H1 (cell line): Measurements from ENCODE around the gene CD4. TPM values are rescaled to one million over a fixed set of nuclear protein-coding genes. Genes with fewer than 3 reads are reported as not detected.

Experiments used
- CTCF ChIA-PET: fragments of 300-600 bp; sonication (Branson Sonifier 250); formaldehyde crosslinking; loops from one replicate; lab custom pipeline; 2021; ENCODE audit not compliant: partially characterized antibody; lab: Charles Lee
- POLR2A ChIA-PET: fragments of 300-600 bp; sonication (Branson Sonifier 250); formaldehyde crosslinking; loops from one replicate; lab custom pipeline; 2021; ENCODE audit warnings: inconsistent platforms; ENCODE audit not compliant: partially characterized antibody; lab: Charles Lee
- DNase-seq, 2 experiments: peaks; one replicate each; pipeline versions ENCODE4 v3.0.0 to v3.0.0-alpha.2; 2010 to 2022; ENCODE audit warnings: low spot score in 2 of 2, low read depth in 1 of 2, mixed read lengths in 1 of 2
- FAIRE-seq: peaks from 2 replicates; lab custom pipeline; 2011; peaks lifted over from hg19 to GRCh38; lab: Jason Lieb, UNC
- H2AFZ ChIP-seq: 2 replicates; pipeline ENCODE4 v1.8.1; 2012; ENCODE audit warnings: low read length, inconsistent platforms
- H2AK5ac ChIP-seq: 2 replicates; pipeline ENCODE4 v1.6.1; 2013; ENCODE audit warnings: low read depth, low read length
- H2BK120ac ChIP-seq: replicated peaks from 2 replicates; pipeline ENCODE3; 2013; ENCODE audit warnings: low read depth, low read length, inconsistent platforms
- H2BK12ac ChIP-seq: 2 replicates; pipeline ENCODE4 v1.6.1; 2013; ENCODE audit warnings: low read depth, low read length
- H2BK15ac ChIP-seq: 2 replicates; pipeline ENCODE4 v1.6.1; 2013; ENCODE audit warnings: low read length
- H2BK20ac ChIP-seq: 2 replicates; pipeline ENCODE4 v1.6.1; 2013; ENCODE audit warnings: low read length
- H2BK5ac ChIP-seq: 2 replicates; pipeline ENCODE4 v1.6.1; 2013; ENCODE audit warnings: low read depth, low read length
- H3K14ac ChIP-seq: 2 replicates; pipeline ENCODE4 v1.6.1; 2013; ENCODE audit warnings: inconsistent platforms; ENCODE audit not compliant: insufficient read length
- H3K18ac ChIP-seq: 2 replicates; pipeline ENCODE4 v1.6.1; 2013; ENCODE audit warnings: low read length; ENCODE audit errors: extremely low read depth
- H3K23ac ChIP-seq: 2 replicates; pipeline ENCODE4 v1.6.1; 2013; ENCODE audit warnings: inconsistent platforms; ENCODE audit not compliant: insufficient read length
- H3K23me2 ChIP-seq: 2 replicates; pipeline ENCODE4 v1.6.1; 2013; ENCODE audit warnings: low read depth, low read length
- H3K27ac ChIP-seq: 2 replicates; pipeline ENCODE4 v1.6.1; 2011; ENCODE audit warnings: low read depth, low read length, inconsistent platforms
- H3K27me3 ChIP-seq, 4 experiments: replicated peaks in 1 of 4; 1 replicate in 1 of 4; 2 replicates in 3 of 4; pipeline versions ENCODE4 v1.6.1 to v1.8.1; 2011 to 2013; ENCODE audit warnings: low read length in 3 of 4, mild to moderate bottlenecking in 3 of 4, inconsistent platforms in 2 of 4, mixed read lengths in 2 of 4, moderate library complexity in 1 of 4; ENCODE audit not compliant: control insufficient read depth in 3 of 4, insufficient read depth in 3 of 4; ENCODE audit errors: extremely low read depth in 1 of 4
- H3K36me3 ChIP-seq, 4 experiments: 2 replicates each; pipeline versions ENCODE4 v1.6.1 to v1.8.1; 2011 to 2013; ENCODE audit warnings: mild to moderate bottlenecking in 4 of 4, low read length in 3 of 4, moderate library complexity in 2 of 4, control low read depth in 1 of 4, inconsistent platforms in 1 of 4; ENCODE audit not compliant: insufficient read depth in 4 of 4, control insufficient read depth in 2 of 4
- H3K4ac ChIP-seq: replicated peaks from 2 replicates; pipeline ENCODE3; 2013; ENCODE audit warnings: low read length, low read depth, mixed read lengths, inconsistent platforms; ENCODE audit not compliant: insufficient read length
- H3K4me1 ChIP-seq, 4 experiments: replicated peaks in 1 of 4; 1 replicate in 1 of 4; 2 replicates in 3 of 4; pipeline versions ENCODE4 v1.6.1 to v1.8.1; 2011 to 2013; ENCODE audit warnings: low read length in 3 of 4, inconsistent platforms in 2 of 4, mixed read lengths in 1 of 4; ENCODE audit not compliant: insufficient read depth in 4 of 4, control insufficient read depth in 3 of 4
- H3K4me2 ChIP-seq, 2 experiments: 2 replicates each; pipeline versions ENCODE4 v1.6.1 to v1.8.1; 2011 to 2013; ENCODE audit warnings: low read depth in 2 of 2, low read length in 2 of 2, control low read depth in 1 of 2, inconsistent platforms in 1 of 2, mild to moderate bottlenecking in 1 of 2; ENCODE audit not compliant: insufficient read depth in 1 of 2
- H3K4me3 ChIP-seq, 4 experiments: fragments of 200-600, 300-600 bp in 1 of 4; sonication (generic), shearing (Covaris generic), sonication (Bioruptor Twin) in 1 of 4; 2 replicates each; pipeline versions ENCODE4 v1.5.1 to v1.8.1; 2011 to 2016; ENCODE audit warnings: low read length in 4 of 4, low read depth in 3 of 4, control low read depth in 2 of 4, inconsistent platforms in 2 of 4, mild to moderate bottlenecking in 2 of 4, mixed read lengths in 1 of 4, moderate library complexity in 1 of 4; ENCODE audit not compliant: insufficient read depth in 2 of 4; ENCODE audit errors: extremely low read depth in 1 of 4
- H3K56ac ChIP-seq: replicated peaks from 2 replicates; pipeline ENCODE3; 2013; ENCODE audit warnings: low read depth, mild to moderate bottlenecking, mixed read lengths, low read length, inconsistent platforms; ENCODE audit not compliant: insufficient read length
- H3K79me1 ChIP-seq: 2 replicates; pipeline ENCODE4 v1.6.1; 2013; ENCODE audit warnings: low read depth, low read length, control low read depth
- H3K79me2 ChIP-seq, 2 experiments: 2 replicates each; pipeline versions ENCODE4 v1.6.1 to v1.8.1; 2012 to 2013; ENCODE audit warnings: low read length in 2 of 2, mild to moderate bottlenecking in 2 of 2, inconsistent platforms in 1 of 2; ENCODE audit not compliant: insufficient read depth in 2 of 2, control insufficient read depth in 1 of 2
- H3K9ac ChIP-seq, 4 experiments: replicated peaks in 1 of 4; 1 replicate in 1 of 4; 2 replicates in 3 of 4; pipeline versions ENCODE4 v1.6.1 to v1.8.1; 2011 to 2013; ENCODE audit warnings: low read depth in 3 of 4, low read length in 3 of 4, control low read depth in 2 of 4, mild to moderate bottlenecking in 2 of 4, moderate library complexity in 2 of 4, inconsistent platforms in 1 of 4; ENCODE audit errors: extremely low read depth in 1 of 4
- H3K9me3 ChIP-seq, 2 experiments: 2 replicates each; pipeline versions ENCODE4 v1.6.1 to v1.8.1; 2012 to 2013; ENCODE audit warnings: mild to moderate bottlenecking in 2 of 2, moderate library complexity in 2 of 2, control low read depth in 1 of 2, inconsistent platforms in 1 of 2, low read depth in 1 of 2, low read length in 1 of 2, mixed read lengths in 1 of 2; ENCODE audit not compliant: insufficient read depth in 2 of 2
- H4K20me1 ChIP-seq, 2 experiments: replicated peaks in 1 of 2; 2 replicates each; pipeline versions ENCODE3 to v1.8.1; 2011 to 2013; ENCODE audit warnings: inconsistent platforms in 2 of 2, low read length in 2 of 2, mild to moderate bottlenecking in 1 of 2; ENCODE audit not compliant: insufficient read depth in 2 of 2, control insufficient read depth in 1 of 2
- H4K5ac ChIP-seq: 2 replicates; pipeline ENCODE4 v1.6.1; 2013; ENCODE audit warnings: low read length, low read depth, mixed read lengths, inconsistent platforms; ENCODE audit not compliant: insufficient read length
- H4K8ac ChIP-seq: 2 replicates; pipeline ENCODE4 v1.8.0; 2013; ENCODE audit warnings: mild to moderate bottlenecking, moderate library complexity, low read length, inconsistent platforms; ENCODE audit not compliant: insufficient read depth; ENCODE audit errors: extremely low read depth
- H4K91ac ChIP-seq: replicated peaks from 2 replicates; pipeline ENCODE3; 2013; ENCODE audit warnings: low read length, mixed read lengths, inconsistent platforms; ENCODE audit not compliant: insufficient read length
- CTBP2 ChIP-seq: IDR thresholded peaks from 2 replicates; pipeline ENCODE4 v1.7.0; 2011; ENCODE audit warnings: borderline replicate concordance, mild to moderate bottlenecking, moderate library complexity, mixed read lengths, low read length; ENCODE audit not compliant: insufficient read depth, insufficient read length
- RXRA ChIP-seq: IDR thresholded peaks from 2 replicates; pipeline ENCODE4 v1.6.1; 2011; ENCODE audit warnings: low read depth, mild to moderate bottlenecking, low read length, moderate library complexity; ENCODE audit not compliant: insufficient read depth
- WGBS, 2 experiments: shearing (Covaris generic) in 1 of 2; methylation state at CpG; one replicate each; pipeline versions ENCODE4 v1.1.6 to v1.1.7; 2013 to 2015; ENCODE audit warnings: low lambda C conversion rate in 2 of 2, mixed read lengths in 2 of 2, inconsistent platforms in 1 of 2, low coverage in 1 of 2, missing lambda C conversion rate in 1 of 2; ENCODE audit not compliant: insufficient replicate concordance in 2 of 2, insufficient coverage in 1 of 2, insufficient read length in 1 of 2; ENCODE audit errors: extremely low coverage in 1 of 2, missing lambda C conversion rate in 1 of 2; 5-methylcytosine and 5-hydroxymethylcytosine counted together
- polyA plus RNA-seq, 7 experiments: library from polyadenylated mRNA; depleted of rRNA in 3 of 7; stranded (reverse) in 5 of 7; unstranded in 2 of 7; fragments of >200 nt in 5 of 7; fragments of 200-250 nt in 2 of 7; gene quantifications; 1 replicate in 5 of 7; 2 replicates in 1 of 7; 4 replicates in 1 of 7; pipeline versions ENCODE4 v1.2.1 to v1.2.3, GENCODE V29; 2011 to 2013; ENCODE audit warnings: missing spikeins in 2 of 7, mixed read lengths in 2 of 7
- total RNA-seq: library from RNA; stranded (reverse); fragmentation: NEBNext Ultra II Directional; extraction: Animal tissue kit (Norgen Biotek cat#: 25700); gene quantifications from 2 replicates; pipeline ENCODE4 v1.2.1, GENCODE V29; 2021
- TF ChIP-seq, protein P1 (sequence below), 3 experiments: IDR thresholded peaks; 1 replicate in 2 of 3; 2 replicates in 1 of 3; pipeline versions ENCODE4 v1.5.1 to v1.6.1; 2011; ENCODE audit warnings: low read length in 3 of 3, mild to moderate bottlenecking in 3 of 3, inconsistent platforms in 2 of 3, low read depth in 1 of 3, moderate library complexity in 1 of 3; ENCODE audit not compliant: insufficient read depth in 1 of 3; ENCODE audit errors: control extremely low read depth in 1 of 3

CD4 gene
- total and polyA plus RNA-seq, 2 of the 8 experiments (the other 6 are each of a cell fraction or from before 2014, with no cell fraction given), result 3.4 to 5.1 TPM

DNA sequence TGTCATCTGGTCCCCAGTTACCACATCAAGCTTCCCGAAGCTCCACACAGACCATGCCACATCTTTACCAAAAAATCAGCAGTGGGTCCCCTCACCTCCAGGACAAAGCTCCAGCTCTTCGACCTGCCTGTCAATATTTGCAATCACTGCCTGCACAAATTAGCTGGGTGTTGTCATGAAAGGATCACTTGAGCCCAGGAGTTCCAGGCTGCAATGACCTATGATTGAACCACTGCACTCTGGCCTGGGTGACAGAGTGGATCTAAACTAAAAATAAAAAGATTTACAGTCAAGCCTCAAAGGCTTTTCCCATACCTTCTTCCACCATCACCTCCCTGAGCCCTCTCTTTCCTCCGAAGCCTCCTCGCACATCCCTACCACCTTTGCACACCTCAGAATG, 7.2 kb downstream of the CD4 start:
- Histone ChIP-seq H4K5ac (no peak overlapping the region), H3K9ac (no peak overlapping the region), H3K27me3 (0 out of 7 replicates have a peak, but pooled peaks cover 0 to 3% (median 0%) of the 10 kb centered on the region in 4 experiments), H3K23me2 (no peaks in the 10 kb centered on the region), H3K14ac (no peak overlapping the region), H2BK12ac (no peak overlapping the region), H3K4me2 (no peak overlapping the region), H4K8ac (no peak overlapping the region), H3K79me1 (no peaks in the 10 kb centered on the region), H4K20me1 (no peaks in the 10 kb centered on the region), H3K56ac (no peak overlapping the region), H3K9me3 (no peaks in the 10 kb centered on the region), H3K4me3 (no peak overlapping the region), H3K4me1 (peaks cover 0 to 3% (median 0%) of the 10 kb centered on the region in 4 experiments; a peak in 3 of 7 replicates), H3K4ac (no peak overlapping the region), H3K27ac (no peak overlapping the region), H3K36me3 (no peaks in the 10 kb centered on the region), H3K23ac (no peak overlapping the region), H4K91ac (no peak overlapping the region), H2BK5ac (no peak overlapping the region), H2BK15ac (no peak overlapping the region), H2BK20ac (no peak overlapping the region), H2AK5ac (no peak overlapping the region), H3K18ac (no peak overlapping the region), H2AFZ (no peak overlapping the region), H2BK120ac (no peak overlapping the region), H3K79me2 (no peaks in the 10 kb centered on the region)
- ChIA-PET CTCF (interaction anchor here (0.7 to 2.8 kb wide), 6 partner anchors 16 to 50 kb away, joined by 3 to 10 read pairs (median 4); partner anchors contain the start of gene MLF2), POLR2A (interaction anchor here (1.1 to 1.7 kb wide), 4 partner anchors 10 to 36 kb away, joined by 3 to 6 read pairs (median 5); partner anchors contain the start of gene GPR162)
- FAIRE-seq, result no peak
- no peak for DNase-seq
- TF ChIP-seq CTBP2 (no peak), RXRA (no peak)
- TF ChIP-seq, protein P1, sequence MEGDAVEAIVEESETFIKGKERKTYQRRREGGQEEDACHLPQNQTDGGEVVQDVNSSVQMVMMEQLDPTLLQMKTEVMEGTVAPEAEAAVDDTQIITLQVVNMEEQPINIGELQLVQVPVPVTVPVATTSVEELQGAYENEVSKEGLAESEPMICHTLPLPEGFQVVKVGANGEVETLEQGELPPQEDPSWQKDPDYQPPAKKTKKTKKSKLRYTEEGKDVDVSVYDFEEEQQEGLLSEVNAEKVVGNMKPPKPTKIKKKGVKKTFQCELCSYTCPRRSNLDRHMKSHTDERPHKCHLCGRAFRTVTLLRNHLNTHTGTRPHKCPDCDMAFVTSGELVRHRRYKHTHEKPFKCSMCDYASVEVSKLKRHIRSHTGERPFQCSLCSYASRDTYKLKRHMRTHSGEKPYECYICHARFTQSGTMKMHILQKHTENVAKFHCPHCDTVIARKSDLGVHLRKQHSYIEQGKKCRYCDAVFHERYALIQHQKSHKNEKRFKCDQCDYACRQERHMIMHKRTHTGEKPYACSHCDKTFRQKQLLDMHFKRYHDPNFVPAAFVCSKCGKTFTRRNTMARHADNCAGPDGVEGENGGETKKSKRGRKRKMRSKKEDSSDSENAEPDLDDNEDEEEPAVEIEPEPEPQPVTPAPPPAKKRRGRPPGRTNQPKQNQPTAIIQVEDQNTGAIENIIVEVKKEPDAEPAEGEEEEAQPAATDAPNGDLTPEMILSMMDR (IDR thresholded peaks at IDR 0.05; ENCODE audit: control extremely low read depth in 1 of 3, insufficient read depth in 1 of 3, low read depth in 1 of 3, low read length in 3 of 3), result no peak
- 92% methylated on average over 4 of the region's 4 CpGs; no CpG with 5 or more reads in 1 of the 2 experiments for WGBS, 2 experiments
